ENCODE data around the gene MEOX1.

Gene MEOX1

DNA sequence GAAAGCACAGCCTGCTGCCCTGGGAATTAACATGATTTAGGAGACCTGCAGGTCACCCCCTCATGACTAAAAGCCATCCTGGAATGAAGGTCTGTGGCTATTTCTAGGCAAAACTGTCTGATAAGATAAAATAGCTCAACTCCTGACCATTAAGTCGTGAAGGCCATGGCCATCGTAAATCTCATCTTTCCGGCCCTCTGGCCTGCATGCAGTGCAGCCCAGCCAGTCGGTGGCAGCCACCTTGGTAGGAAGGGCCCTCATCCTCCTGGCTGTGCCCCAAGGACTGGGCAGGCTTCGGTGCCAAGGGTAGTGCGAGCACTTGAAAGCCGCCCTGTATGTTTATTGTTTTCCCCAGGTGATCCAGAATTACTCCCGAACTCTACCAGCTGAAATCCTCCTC, 18.2 kb upstream of the MEOX1 start:
- DNase-seq, result no peak

DNA sequence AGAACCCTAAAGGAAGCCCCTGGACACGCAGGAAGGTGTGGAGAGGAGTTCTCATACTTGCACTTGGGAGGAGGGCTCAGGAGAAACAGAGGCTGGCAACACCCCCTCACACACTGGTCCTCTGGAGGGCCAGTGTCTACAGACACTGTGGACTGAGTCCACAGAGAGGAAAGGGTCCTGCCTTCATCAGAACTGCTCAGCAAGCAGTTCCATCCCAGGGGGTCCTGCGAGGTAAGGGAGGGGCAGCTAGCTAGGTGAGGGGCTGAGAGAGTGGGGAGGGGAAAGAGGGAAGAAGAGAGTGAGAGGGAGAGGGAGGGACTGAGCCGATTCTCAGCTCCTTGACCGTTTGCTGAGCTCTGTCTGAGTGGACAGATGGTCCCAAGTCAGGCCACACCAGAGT, 17.7 kb upstream of the MEOX1 start:
- no peak for DNase-seq

DNA sequence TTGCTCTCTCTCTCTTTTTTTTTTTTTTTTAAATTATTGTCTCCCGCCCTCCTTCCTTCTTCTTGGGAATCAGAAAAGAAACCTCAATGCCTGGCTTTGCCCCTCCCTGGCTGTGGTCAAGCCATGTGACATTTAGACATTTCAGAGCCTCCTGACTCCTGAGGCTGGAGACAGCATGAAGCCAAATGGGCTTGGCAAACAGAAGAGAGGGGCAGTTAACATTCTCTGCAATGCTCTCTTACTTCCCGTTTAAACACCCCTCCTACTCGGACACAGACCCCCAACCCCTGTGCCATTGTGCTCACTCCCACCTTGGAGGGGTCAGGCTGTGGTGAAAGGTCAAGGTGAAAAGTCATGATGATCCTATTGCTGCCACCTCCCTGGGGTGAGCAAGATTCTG, 14.7 kb upstream of the MEOX1 start:
- peak; percentile 78 to 84 for DNase-seq

DNA sequence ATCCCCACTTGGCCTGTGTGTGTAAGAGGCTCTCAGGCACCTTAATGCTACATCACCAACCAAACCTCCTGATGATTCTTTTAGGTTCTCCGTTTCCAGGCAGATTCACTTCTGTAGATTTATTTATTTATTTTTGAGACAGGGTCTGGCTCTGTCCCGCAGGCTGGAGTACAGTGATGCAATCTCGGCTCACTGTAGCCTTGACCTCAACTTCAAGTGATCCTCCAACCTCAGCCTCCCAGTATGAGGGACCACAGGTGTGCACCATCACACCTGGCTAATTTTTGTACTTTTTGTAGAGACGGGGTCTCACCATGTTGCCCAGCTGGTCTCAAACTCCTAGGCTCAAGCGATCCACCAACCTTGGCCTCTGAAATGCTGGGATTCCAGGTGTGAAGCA, 12.7 kb upstream of the MEOX1 start:
- DNase-seq, result no peak

DNA sequence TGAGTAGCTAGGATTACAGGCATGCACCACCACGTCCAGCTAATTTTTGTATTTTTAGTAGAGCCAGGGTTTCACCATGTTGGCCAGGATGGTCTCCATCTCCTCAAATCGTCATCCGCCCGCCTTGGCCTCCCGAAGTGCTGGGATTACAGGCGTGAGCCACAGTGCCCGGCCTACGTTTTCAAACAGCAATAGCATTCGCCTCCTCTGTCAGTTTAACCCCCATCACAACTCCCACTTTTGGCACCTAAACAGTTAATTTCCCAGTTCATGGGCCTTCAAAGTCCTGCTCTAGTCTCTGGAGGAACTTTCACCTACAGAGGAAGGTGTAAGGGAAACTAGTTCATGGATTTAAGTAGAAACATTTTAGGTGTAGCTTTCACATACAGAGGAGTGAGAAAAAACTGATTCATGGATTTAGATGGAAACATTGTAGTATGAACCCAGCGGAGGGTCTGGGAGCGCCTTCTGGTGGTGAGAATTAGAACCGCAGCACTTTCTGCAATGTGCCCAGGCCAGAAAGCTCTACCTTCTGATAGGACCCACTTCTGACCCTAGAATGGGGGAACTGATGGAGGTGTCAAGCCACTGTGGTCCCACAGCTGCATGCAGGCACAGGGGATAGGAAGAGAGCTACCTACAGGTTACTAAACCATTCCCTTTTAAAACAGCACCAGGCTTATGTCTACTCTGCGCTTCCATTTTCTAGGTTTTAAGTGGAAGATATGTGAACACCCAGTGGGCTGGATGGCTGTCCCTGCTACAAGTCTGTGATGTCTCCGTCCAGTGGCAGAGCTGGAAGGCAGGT, 12.0 kb upstream of the MEOX1 start:
- DNase-seq, result peak; percentile 80 to 82

DNA sequence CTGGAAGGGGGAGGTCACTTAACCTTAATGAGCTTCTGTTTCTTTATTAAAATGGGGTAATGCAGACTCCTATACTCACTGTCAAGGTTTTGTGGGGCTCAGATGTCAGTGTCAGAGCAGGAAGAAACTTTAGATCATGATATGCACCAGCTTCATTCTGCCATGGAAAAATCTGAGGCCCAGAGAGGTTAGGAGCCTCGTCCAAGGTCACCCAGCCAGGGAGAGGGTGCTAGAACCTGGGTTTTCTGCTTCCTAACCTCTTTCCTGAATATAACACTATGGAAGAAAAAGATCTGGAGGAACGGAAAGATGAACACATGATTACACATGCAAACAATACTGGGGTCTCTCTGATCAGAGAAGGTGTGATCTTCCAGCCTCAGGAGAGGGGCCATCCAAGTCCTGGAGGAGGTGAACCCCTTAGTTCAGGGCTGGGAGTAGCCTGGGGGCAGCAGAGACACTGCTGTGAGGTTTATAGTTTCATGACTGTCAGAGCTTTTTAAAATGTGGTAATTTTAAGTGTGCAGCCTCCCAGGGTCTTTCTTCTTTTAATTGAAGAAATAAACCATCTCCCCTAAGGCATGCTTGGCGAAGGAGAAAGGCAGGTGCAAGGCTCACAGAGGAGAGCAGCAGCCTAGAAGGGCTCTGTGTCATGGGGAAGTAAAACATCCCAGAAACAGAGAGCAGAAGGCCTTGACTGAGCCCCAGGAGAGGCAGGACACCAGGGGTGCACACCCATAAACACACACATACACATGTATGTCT, 10.2 kb upstream of the MEOX1 start:
- DNase-seq, result no peak

DNA sequence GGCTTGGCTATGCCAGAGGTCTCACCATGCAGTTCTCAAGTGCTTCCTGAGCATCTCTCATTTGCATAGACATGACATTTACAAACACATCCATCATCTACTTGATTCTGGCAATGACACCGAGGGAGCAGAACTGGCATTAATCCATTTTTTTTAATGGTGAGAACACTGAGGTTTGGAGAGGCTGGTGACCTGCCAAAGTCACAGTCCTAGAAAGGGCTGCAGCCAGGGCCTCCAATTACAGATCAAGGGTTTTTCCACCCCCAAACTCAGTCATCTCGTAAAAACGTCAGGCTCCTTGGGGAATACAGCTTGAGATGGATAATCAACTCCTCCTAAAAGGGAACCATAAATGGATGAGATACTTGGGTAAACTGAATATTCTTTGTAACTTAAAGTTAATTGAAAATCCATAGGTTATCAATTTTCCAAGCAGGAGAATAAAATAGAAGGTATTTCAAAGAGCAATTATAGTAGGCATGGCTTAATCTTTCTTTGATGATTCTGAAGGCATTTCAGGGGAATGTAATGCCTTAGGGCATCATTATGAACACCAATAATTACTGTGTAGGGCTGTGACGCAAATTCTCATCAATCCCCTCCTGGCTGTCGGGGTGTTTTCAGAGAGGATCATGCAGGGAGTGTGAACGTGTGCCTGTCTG, 9.4 kb upstream of the MEOX1 start:
- no peak for DNase-seq

DNA sequence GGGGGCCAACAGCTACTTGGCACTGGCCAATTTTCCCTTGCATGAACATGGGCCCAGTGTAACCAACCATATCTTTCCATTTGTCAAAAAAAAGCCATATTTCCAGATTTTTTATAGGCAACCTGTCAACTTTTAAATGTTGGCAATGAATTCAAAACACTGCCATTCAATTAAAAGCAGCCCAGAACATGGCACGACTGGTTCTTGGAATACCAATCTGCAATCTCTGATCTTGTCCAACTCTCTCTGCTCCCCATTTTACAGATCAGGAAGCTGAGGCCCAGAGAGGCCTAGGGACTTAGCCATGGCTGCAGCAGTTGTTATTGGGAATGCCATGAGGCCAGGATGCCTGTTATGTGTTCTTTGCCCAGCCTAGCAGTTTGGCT, 8.9 kb upstream of the MEOX1 start:
- no peak for DNase-seq

DNA sequence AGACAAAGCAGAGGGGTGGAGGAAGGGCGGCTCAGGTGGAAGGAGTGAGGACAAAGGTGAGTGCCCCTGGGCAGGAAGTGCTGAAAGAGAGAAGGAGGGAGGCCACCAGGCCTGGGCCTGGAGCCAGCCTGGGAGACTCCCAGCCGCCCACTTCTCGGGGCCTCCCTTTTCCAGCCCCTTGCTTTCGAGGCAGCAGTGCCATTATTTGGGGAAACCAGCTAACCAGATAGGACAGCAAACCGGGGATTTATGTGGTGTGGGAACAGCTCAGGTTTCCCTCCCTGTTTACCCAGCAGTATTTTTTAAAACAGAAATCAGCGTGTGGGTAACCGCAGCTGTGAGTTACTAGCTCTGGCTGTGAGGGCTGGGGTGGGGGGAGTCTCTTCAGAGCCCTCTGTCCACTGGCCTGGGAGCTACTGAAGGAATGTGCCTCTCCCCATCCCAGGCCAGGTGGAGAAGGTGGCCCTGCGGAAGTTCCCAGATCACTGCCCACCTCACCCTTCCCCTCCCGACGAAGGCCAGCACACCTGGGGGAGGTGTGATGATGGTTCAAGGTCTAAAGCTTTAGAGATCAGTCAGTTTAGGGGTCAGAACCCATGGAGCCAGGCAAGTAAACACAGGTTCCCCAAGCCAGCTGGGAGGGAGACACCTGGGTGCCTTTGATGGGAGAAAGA, 8.4 kb upstream of the MEOX1 start:
- DNase-seq, result no peak

DNA sequence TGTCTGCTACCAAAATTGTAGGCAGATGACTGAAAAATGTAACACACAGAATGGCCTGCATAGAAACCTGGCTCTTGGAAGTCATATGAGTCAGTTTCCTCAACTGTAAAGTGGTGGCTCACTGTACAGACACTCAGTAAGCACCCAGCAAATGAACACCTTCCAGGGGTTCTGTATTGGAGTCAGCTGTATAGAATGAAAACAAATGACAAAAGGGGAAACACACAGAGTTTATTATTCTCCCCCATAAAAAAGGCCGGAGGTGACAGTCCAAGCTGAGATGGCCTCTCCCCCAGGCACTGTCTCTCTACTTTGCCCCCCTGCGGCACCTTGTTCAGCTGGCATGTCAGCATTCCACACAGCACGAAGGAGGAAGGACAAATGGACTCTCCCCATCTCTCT, 6.2 kb upstream of the MEOX1 start:
- no peak for DNase-seq

DNA sequence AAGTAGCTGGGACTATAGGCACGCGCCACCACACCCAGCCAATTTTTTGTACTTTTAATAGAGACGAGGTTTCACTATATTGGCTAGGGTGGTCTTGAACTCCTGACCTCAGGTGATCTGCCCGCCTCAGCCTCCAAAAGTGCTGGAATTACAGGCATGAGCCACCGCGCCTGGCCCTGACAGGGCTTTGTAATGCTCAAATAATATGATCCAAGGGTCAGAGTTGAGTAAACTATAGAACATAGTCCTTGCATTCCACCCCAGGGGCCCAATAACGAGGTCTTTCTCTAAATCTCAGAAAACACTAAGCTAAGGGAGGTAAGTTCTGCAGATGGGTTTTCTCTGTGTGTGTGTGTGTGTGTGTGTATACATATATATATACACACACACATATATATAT, 5.8 kb upstream of the MEOX1 start:
- no peak for DNase-seq

DNA sequence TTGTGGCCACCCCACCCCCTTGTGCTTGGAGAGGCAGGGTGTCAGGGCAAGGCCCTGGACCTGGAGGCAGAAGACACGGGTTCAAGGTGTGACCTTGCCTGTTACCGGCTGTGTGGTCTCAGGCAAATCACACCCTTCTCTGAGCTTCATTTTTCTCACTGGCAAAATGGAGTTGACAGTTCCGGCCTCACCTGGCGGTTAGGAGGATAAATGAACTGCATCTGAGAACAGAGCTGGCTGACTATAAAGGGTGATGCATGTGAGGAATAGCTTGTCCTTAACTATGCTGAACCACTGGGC, 4.2 kb upstream of the MEOX1 start:
- no peak for DNase-seq

DNA sequence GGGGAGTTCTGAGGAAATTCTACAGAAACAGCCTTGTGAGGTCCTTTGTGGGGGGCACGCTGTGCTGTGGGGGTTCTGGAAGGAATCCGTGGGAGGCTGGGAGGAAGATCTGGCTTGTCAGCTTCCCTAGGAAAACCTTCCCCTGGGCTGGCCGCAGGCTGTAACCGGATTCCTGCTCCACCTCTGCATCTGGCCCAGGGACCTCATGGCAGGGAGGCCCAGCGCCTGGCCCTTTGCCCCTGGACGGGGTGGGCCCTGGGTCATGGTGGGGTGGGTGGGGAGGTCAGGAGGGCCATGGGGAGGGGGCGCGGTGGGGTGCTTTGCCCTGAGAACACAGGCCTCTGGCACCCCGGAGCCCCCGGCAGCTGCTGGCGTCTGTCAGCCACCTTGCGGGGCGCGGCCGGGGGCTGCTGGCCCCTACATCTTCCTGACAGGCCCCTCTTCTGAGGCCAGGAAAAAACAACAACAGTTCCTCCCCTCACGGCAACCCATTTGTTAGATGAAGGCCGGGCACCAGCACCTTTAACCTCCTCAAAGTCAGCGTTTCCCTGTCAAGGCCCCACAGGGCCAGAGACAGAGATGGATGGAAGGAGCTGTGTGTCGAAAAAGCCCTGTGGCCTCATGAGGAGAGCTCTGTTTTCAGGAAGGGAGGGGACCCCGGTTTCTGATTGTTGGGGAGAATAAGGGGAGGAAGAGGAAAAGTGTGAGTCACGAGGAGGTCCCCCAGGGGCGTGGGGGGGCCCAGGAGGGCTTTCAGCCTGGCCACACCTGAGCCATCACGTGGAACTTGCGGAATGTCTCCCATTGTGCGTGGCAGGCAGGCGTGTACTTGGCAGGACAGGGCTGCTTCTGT, 3.6 kb upstream of the MEOX1 start:
- no peak for DNase-seq

DNA sequence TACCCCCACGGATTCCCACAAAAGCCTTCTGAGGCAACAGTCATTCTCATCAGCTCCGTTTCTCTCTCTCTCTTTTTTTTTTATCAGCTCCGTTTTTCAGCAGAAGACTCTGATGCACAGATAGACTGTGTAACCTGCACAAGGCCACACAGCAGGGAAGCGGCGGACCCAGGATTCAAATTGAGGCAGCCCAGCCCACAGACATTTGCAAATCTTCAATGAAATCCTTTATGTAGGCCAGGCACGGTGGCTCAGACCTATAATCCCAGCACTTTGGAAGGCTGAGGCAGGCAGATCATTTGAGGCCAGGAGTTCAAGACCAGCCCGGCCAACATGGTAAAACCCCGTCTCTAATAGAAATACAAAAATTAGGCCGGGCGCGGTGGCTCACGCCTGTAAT, 2.4 kb upstream of the MEOX1 start:
- no peak for DNase-seq

DNA sequence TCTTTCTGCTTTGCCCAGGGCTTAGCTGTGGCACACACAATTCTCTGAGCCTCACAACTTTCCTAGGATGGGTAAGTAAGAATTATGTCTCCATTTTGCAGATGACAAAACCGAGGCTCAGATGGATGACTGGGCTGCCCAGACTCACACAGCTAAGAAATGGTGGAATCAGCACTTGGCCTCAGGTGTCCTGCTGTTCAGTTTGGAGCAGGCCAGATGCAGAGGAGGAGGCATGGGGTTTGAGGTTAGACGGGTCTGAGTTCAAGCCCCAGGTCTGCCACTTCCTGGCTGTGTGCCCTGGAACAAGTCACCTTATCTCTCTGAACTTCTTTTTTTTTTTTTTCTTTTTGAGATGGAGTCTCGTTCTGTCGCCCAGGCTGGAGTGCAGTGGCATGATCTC, 1.7 kb upstream of the MEOX1 start:
- DNase-seq, result no peak

DNA sequence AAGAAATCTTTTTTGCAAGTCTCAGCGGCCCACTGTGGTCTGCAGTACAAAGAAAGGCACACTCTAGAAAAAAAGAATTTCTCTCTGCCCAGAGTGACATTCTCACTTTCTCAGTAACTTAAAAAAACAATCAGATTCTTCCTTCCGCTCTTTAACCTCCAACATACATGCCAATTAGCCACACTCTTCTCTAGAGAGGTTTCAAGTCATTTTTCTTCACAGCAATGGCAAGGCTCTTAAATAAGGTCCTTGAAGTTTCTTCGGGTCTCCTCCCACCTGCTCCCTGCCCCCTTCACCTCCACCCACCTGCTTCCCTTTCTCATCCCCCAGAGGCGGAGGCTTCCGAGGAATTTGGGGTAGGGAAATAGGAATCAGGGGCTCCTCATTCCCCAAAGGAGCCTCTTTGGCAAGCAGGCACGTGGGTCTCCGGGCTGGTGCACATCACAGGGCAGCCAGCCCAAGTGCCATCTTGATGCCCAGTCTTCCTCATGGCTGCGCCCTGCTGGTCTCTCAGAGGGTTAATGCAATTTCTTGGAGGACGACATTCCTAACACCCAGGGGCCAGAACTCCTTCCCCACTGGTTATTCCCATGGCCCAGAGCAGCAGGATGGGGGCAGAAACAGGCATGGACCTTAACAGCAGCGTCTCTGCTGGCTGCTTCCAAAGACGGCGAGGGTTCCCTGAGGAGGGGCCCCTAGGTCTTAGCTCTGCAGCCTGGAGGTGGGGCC, 855 bp upstream of the MEOX1 start:
- no peak for DNase-seq

DNA sequence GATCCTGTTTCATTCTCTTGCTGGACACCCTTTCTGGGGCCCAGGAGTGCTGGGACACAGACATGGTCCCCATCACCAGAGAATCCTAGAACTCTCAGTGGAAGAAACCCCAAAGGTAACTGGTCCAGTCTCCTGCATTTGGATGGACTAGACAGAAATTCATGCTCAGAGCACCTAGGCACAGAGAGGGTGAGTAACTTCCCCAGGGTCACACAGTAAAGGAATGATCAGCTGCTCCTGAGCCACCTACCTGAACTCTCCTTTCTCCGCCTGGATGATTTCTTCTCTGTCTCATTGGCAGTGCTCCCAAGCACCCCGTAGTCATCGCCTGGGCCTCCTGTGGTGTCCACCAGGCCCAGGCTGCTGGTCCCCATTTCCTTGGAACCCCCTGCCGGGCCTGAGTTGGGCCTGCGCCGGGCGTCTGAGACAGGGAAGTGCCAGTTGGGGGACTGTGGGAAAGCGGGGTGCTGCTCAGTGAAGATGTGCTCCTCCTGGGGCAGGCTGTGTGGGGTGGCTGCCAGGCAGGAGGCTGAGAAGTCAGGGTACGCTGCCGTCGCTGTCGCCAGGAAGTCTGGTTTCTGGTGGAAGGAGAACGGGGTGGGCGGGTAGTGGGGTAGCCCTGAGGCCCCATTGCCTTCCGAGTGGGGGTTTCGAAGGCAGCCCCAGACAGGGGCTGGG, 767 bp downstream of the MEOX1 start:
- no peak for DNase-seq

DNA sequence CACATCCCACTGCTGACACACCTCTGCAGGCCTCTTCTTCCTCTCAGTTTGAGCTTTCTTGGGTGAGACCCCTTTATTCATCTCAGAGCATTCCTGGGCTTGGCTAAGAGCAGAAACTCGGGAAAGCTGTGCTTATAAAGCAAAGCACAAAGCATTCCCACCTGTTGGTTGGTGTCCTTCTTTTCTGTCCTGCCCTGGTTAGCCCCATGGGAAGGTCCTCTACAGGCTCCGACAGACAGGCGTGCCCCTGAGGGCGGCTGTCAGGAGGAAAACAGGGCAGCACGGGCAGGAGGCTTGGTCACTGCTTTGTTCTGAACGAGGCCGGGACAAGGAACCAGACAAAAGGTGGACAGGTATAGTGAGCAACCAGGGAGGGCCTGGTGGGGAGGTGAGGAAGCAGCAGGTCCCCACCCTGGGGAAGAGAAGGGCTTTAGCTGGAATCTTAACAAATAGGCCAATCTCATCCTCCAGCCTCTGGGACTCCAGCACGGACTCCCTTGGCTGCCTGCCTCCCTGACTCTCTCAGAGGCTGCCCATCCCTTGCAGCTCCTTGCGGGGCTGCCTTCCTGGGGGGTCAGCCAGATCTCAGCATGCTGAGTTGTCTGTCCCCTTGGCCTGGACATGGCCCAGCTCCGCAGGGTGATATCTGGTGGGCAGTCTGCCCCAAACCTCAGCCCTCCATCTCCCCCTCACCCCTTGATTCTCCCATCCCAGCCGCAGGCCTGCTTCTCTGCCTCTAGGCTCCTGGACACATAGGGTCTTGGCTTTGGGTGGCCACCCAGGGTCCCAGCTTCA, 1.7 kb downstream of the MEOX1 start:
- no peak for DNase-seq

DNA sequence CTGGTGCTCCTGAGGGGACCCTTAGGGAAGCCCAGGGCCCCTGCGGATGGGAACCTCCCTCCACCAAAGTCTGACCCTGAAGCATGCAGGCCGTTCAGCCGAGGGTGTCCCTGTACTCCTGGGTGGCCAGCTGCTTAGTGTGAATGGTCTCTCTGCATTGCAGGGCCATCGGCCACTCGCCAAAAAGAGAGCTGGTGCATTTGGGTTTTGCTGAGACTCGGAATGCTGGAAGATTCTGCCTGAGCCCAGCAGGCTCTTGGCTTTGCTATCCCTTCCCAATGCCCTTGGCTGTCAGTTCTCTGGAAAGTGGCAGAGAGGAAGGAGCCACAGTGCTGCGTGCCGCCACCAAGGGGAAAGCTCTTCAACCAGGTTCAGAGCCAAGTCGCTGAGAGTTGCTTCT, 2.8 kb downstream of the MEOX1 start:
- DNase-seq, result no peak

DNA sequence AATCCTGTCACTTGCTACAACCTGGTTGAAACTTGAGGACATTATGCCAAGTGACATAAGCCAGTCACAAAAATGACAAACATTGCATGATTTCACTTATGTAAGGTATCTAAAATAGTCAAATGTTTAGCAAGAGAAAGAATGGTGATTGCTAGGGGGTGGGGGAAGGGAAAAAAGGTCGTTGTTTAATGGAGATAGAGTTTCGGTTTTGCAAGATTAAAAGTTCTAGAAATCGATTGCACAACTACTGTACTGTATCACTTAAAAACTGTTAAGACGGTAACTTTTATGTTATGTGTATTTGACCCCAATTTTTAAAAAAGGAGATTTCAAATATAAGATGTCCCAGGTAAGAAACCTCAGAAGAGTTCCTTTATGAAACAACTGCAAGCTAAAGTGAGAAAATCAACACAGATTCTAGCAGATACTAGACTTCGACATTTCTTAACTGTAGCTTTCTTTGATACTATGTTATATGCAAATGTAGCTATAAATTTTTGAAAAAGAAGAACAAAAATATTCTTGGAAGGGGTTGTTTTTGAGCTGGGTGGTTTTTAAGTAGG, 5.9 kb downstream of the MEOX1 start:
- DNase-seq, result peak; percentile 14 to 48
